GM12878 (cell line): Measurements from ENCODE around the gene MRRF. TPM values are rescaled to one million over a fixed set of nuclear protein-coding genes. Genes with fewer than 3 reads are reported as not detected.

Source experiments
- ATAC-seq: fragments of 200-7000 bp; cut with Tn5 transposase; 3 replicates; pipeline ENCODE4 v1.9.1; 2020; ENCODE audit warnings: mild to moderate bottlenecking, moderate library complexity
- BruUV-seq: library from RNA; stranded (reverse); fragments of 400-500 nt; replicated peaks from 2 replicates; lab custom pipeline; 2021; lab: Mats Ljungman, UMichigan
- CTCF ChIA-PET: fragments of 300-600 bp; sonication (Branson Sonifier 250); formaldehyde crosslinking; extraction: SDS; loops from one replicate; lab custom pipeline; 2021; ENCODE audit warnings: inconsistent platforms; lab: Yijun Ruan, JAX
- POLR2A ChIA-PET: fragments of 350-600 bp; formaldehyde crosslinking; extraction: SDS; loops from one replicate; lab custom pipeline; 2021; ENCODE audit warnings: inconsistent platforms; lab: Charles Lee
- RAD21 ChIA-PET: fragments of 300-600 bp; sonication (Branson Sonifier 250); formaldehyde crosslinking; loops from one replicate; lab custom pipeline; 2023; ENCODE audit warnings: antibody characterized with exemption; ENCODE audit not compliant: unreplicated experiment; lab: Charles Lee
- SMC1A ChIA-PET: fragments of 300-600 bp; sonication (Branson Sonifier 250); formaldehyde crosslinking; loops from one replicate; lab custom pipeline; 2023; ENCODE audit not compliant: unreplicated experiment, uncharacterized antibody; lab: Charles Lee
- DNase-seq: peaks from one replicate; pipeline ENCODE4 v3.0.0-alpha.2; 2011; ENCODE audit warnings: low read depth, low spot score
- FAIRE-seq: peaks from 3 replicates; lab custom pipeline; 2011; peaks lifted over from hg19 to GRCh38; lab: Jason Lieb, UNC
- H2AFZ ChIP-seq: 2 replicates; pipeline ENCODE4 v1.6.0; 2011; ENCODE audit warnings: low read depth, low read length, control low read depth; ENCODE audit not compliant: control insufficient read depth
- H3K27ac ChIP-seq: 2 replicates; pipeline ENCODE4 v1.5.1; 2011; ENCODE audit warnings: control low read depth; ENCODE audit not compliant: control insufficient read depth, insufficient read depth
- H3K27me3 ChIP-seq, 2 experiments: replicated peaks in 1 of 2; 2 replicates each; pipeline versions ENCODE4 v1.6.0 to v1.6.1; 2011; ENCODE audit warnings: low read length in 1 of 2; ENCODE audit not compliant: control insufficient read depth in 2 of 2, insufficient read depth in 2 of 2
- H3K36me3 ChIP-seq, 2 experiments: 2 replicates each; pipeline ENCODE4 v1.5.1; 2011; ENCODE audit warnings: low read length in 1 of 2; ENCODE audit not compliant: control insufficient read depth in 2 of 2, insufficient read depth in 2 of 2
- H3K4me1 ChIP-seq: 2 replicates; pipeline ENCODE4 v1.6.1; 2011; ENCODE audit warnings: mild to moderate bottlenecking, low read length, moderate library complexity, mixed read lengths; ENCODE audit not compliant: control insufficient read depth, insufficient read depth
- H3K4me2 ChIP-seq: 2 replicates; pipeline ENCODE4 v1.6.0; 2011; ENCODE audit warnings: control low read depth; ENCODE audit not compliant: control insufficient read depth, insufficient read depth
- H3K4me3 ChIP-seq: fragments of 200-600 bp; sonication (generic); 2 replicates; pipeline ENCODE4 v1.5.1; 2016
- H3K79me2 ChIP-seq: 2 replicates; pipeline ENCODE4 v1.6.0; 2011; ENCODE audit warnings: low read length; ENCODE audit not compliant: control insufficient read depth, insufficient read depth
- H3K9ac ChIP-seq: 2 replicates; pipeline ENCODE4 v1.8.0; 2011; ENCODE audit warnings: low read length, control low read depth, mixed read lengths; ENCODE audit not compliant: control insufficient read depth, insufficient read depth
- H3K9me3 ChIP-seq: replicated peaks from 3 replicates; pipeline ENCODE4 v1.5.1; 2011; ENCODE audit warnings: mild to moderate bottlenecking, low read length; ENCODE audit not compliant: control insufficient read depth, insufficient read depth
- H4K20me1 ChIP-seq: 2 replicates; pipeline ENCODE4 v1.6.0; 2011; ENCODE audit not compliant: control insufficient read depth, insufficient read depth
- IRF4 ChIP-seq: IDR thresholded peaks from 2 replicates; pipeline ENCODE4 v1.6.1; 2011; ENCODE audit warnings: low read depth, low read length
- MTA2 ChIP-seq: fragments of 450-650 bp; IDR thresholded peaks from 2 replicates; pipeline ENCODE4 v1.6.1; 2016; ENCODE audit warnings: low read depth, mild to moderate bottlenecking, moderate library complexity
- PBX3 ChIP-seq: IDR thresholded peaks from 2 replicates; pipeline ENCODE4 v1.6.1; 2011; ENCODE audit warnings: mild to moderate bottlenecking, low read depth, low read length, moderate library complexity; ENCODE audit not compliant: insufficient replicate concordance
- SREBF1 ChIP-seq: IDR thresholded peaks from 2 replicates; pipeline ENCODE4 v1.6.1; 2012; ENCODE audit warnings: mild to moderate bottlenecking, low read length
- SUZ12 ChIP-seq: fragments of 200-600 bp; sonication (generic); IDR thresholded peaks from one replicate; pipeline ENCODE4 v1.6.1; 2018; ENCODE audit warnings: antibody characterized with exemption, mild to moderate bottlenecking; ENCODE audit not compliant: unreplicated experiment
- WGBS: methylation state at CpG from one replicate; pipeline ENCODE4 v1.1.6; 2016; ENCODE audit warnings: low lambda C conversion rate; ENCODE audit not compliant: insufficient replicate concordance, insufficient coverage; ENCODE audit errors: missing lambda C conversion rate; 5-methylcytosine and 5-hydroxymethylcytosine counted together
- in situ Hi-C: fragments of 300-500 bp; cut with MboI; formaldehyde crosslinking; loops from 9 replicates; pipeline ENCODE4 v1.14.3; 2018; ENCODE audit warnings: mixed read lengths
- intact Hi-C: fragments of 100-400 bp; cut with micrococcal nuclease; formaldehyde crosslinking; loops from one replicate; pipeline ENCODE4 v1.14.2; 2022; ENCODE audit not compliant: unreplicated experiment
- polyA plus RNA-seq, 11 experiments: library from polyadenylated mRNA; depleted of rRNA in 4 of 11; unstranded in 6 of 11; stranded (reverse) in 5 of 11; fragments of >200 nt; fragmentation: Nextera tagmentation in 4 of 11; fragmentation: Illumina TruSeq in 1 of 11; extraction: Ambion mirVana in 4 of 11; extraction: Trizol in 1 of 11; gene quantifications; 1 replicate in 1 of 11; 2 replicates in 10 of 11; pipeline versions ENCODE4 v1.2.1 to v1.2.3, GENCODE V29; 2011 to 2016; ENCODE audit warnings: inconsistent platforms in 2 of 11, missing spikeins in 2 of 11, low read depth in 1 of 11
- total RNA-seq, 4 experiments: library from RNA; depleted of rRNA in 3 of 4; stranded (reverse); fragments of >200 nt in 3 of 4; fragmentation: Illumina TruSeq in 1 of 4; extraction: Trizol in 1 of 4; gene quantifications; 2 replicates each; pipeline versions ENCODE4 v1.2.1 to v1.2.3, GENCODE V29; 2013 to 2021
- TF ChIP-seq, protein P1 (sequence below): IDR thresholded peaks from 2 replicates; pipeline ENCODE4 v1.6.1; 2012; ENCODE audit warnings: low read depth, low read length, improper control_type of control experiment

MRRF gene
- total and polyA plus RNA-seq, 10 of the 15 experiments (the other 5 are each of a cell fraction or from before 2014, with no cell fraction given), result 64.8 to 112 (median 76.4) TPM

DNA sequence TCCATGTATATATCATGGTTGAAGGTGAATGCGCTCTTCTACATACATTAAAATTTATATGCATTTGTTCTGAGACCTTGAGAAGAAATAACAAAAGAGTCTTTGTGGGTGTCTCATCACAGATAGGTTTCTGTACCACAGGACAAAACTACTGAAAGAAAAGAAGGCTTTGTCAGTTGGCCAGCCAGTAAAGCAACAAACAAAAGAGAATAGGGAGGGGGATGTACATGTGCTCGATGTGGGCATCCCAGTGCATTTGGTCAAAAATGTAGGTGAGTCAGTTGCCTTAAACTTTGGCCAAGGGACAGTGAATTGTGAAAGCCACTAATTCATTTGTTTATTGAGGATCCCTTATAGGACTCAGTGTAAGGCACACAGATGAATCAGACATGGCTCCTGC is 13.3 kb upstream of the MRRF start:
- Histone ChIP-seq H3K36me3 (peaks cover 5 to 26% of the 10 kb centered on the region in 2 experiments; a peak in 3 of 4 replicates), H3K4me2 (no peak overlapping the region), H3K4me1 (no peaks in the 10 kb centered on the region), H3K27me3 (no peaks in the 10 kb centered on the region), H3K9ac (no peak overlapping the region), H3K27ac (no peak overlapping the region), H2AFZ (no peak overlapping the region), H3K4me3 (no peak overlapping the region), H3K9me3 (no peaks in the 10 kb centered on the region), H4K20me1 (no peaks in the 10 kb centered on the region), H3K79me2 (no peaks in the 10 kb centered on the region)
- intact Hi-C loops, result no loop called here
- BruUV-seq, result no TSS peak
- ChIA-PET RAD21 (interaction anchor here (0.6 kb wide), 1 partner anchor 84 kb away, joined by 3 read pairs; no protein-coding TSS in a partner anchor), POLR2A (no interaction called here), SMC1A (no interaction called here), CTCF (no interaction called here)
- no peak for TF ChIP-seq MTA2
- no peak for TF ChIP-seq SUZ12
- no peak for TF ChIP-seq IRF4
- TF ChIP-seq, protein P1, sequence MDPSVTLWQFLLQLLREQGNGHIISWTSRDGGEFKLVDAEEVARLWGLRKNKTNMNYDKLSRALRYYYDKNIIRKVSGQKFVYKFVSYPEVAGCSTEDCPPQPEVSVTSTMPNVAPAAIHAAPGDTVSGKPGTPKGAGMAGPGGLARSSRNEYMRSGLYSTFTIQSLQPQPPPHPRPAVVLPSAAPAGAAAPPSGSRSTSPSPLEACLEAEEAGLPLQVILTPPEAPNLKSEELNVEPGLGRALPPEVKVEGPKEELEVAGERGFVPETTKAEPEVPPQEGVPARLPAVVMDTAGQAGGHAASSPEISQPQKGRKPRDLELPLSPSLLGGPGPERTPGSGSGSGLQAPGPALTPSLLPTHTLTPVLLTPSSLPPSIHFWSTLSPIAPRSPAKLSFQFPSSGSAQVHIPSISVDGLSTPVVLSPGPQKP, result no peak
- no peak for TF ChIP-seq PBX3
- TF ChIP-seq SREBF1, result no peak
- in situ Hi-C loops, result no loop called here
- ATAC-seq, result no peak
- 96% methylated on average over 2 of the region's 2 CpGs for WGBS
- no peak for DNase-seq
- no peak for FAIRE-seq
